HepG2 (cell line): ENCODE results near the gene TMEM59.

Source experiments
- FLYWCH1 ChIP-seq: sonication (generic); formaldehyde crosslinking; IDR thresholded peaks from 2 replicates; pipeline ENCODE4 v1.8.1; 2023; ENCODE audit warnings: mild to moderate bottlenecking, missing genetic modification reagents
- FOXP1 ChIP-seq, 2 experiments: fragments of 450-650 bp in 1 of 2; IDR thresholded peaks; 2 replicates each; pipeline ENCODE4 v1.6.1; 2017 to 2018; ENCODE audit warnings: antibody characterized with exemption in 1 of 2
- MAF1 ChIP-seq: sonication (generic); formaldehyde crosslinking; IDR thresholded peaks from 2 replicates; pipeline ENCODE4 v1.5.0; 2020; ENCODE audit warnings: missing genetic modification reagents, borderline replicate concordance
- POLR2A ChIP-seq, 2 experiments: IDR thresholded peaks; 2 replicates each; pipeline ENCODE4 v1.6.1; 2011; ENCODE audit warnings: low read depth in 2 of 2, low read length in 2 of 2, mild to moderate bottlenecking in 1 of 2, moderate library complexity in 1 of 2; ENCODE audit not compliant: insufficient read depth in 1 of 2
- TBP ChIP-seq: sonication (generic); formaldehyde crosslinking; IDR thresholded peaks from 2 replicates; pipeline ENCODE4 v1.5.0; 2020; ENCODE audit warnings: missing genetic modification reagents
- YEATS4 ChIP-seq: sonication (generic); formaldehyde crosslinking; IDR thresholded peaks from 2 replicates; pipeline ENCODE4 v1.4.0; 2020; ENCODE audit warnings: missing genetic modification reagents, borderline replicate concordance
- ZBTB33 ChIP-seq: sonication (generic); formaldehyde crosslinking; IDR thresholded peaks from 2 replicates; pipeline ENCODE4 v1.4.0; 2020; ENCODE audit warnings: missing genetic modification reagents
- ZNF3 ChIP-seq: IDR thresholded peaks from 2 replicates; pipeline ENCODE4 v1.7.0; 2017; ENCODE audit warnings: inconsistent platforms
- ZNF878 ChIP-seq: sonication (generic); formaldehyde crosslinking; IDR thresholded peaks from 2 replicates; pipeline ENCODE4 v1.8.1; 2023; ENCODE audit warnings: mild to moderate bottlenecking, missing genetic modification reagents, moderate library complexity
- TF ChIP-seq, protein P1 (sequence below): sonication (generic); formaldehyde crosslinking; IDR thresholded peaks from 2 replicates; pipeline ENCODE4 v1.5.1; 2020; ENCODE audit warnings: mild to moderate bottlenecking, missing genetic modification reagents, moderate library complexity

DNA sequence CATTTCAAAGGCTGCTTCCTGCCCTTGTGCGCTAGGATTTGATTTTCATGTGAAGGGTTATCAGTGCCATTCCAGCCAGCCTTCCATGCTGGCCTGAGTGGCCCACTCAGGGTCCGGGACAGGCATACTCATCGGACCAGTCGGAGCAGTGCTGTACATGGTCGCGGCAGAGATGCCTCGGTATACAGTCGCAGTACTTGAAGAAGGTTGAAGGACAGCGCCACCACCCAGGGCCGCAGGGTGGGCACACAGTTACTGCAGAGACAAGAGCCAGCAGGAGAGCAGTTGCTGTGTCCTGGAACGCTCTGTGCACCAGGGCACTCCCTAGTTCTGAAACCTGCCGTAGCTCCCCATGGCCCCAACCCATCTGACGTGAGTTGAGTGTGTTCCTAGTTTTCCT lies 44.1 kb downstream of the TMEM59 start:
- TF ChIP-seq YEATS4 (no peak), ZNF3 (CRISPR knock-in tag) (no peak), POLR2A (IDR thresholded peaks at IDR 0.05; ENCODE audit: insufficient read depth in 1 of 2, low read depth in 2 of 2, low read length in 2 of 2) (no peak), ZBTB33 (CRISPR knock-in tag) (no peak), FOXP1 (IDR thresholded peaks at IDR 0.05) (no peak), FOXP1 (CRISPR knock-in tag; IDR thresholded peaks at IDR 0.05) (no peak), MAF1 (CRISPR knock-in tag) (no peak), ZNF878 (no peak), TBP (no peak), FLYWCH1 (no peak)
- TF ChIP-seq, protein P1, sequence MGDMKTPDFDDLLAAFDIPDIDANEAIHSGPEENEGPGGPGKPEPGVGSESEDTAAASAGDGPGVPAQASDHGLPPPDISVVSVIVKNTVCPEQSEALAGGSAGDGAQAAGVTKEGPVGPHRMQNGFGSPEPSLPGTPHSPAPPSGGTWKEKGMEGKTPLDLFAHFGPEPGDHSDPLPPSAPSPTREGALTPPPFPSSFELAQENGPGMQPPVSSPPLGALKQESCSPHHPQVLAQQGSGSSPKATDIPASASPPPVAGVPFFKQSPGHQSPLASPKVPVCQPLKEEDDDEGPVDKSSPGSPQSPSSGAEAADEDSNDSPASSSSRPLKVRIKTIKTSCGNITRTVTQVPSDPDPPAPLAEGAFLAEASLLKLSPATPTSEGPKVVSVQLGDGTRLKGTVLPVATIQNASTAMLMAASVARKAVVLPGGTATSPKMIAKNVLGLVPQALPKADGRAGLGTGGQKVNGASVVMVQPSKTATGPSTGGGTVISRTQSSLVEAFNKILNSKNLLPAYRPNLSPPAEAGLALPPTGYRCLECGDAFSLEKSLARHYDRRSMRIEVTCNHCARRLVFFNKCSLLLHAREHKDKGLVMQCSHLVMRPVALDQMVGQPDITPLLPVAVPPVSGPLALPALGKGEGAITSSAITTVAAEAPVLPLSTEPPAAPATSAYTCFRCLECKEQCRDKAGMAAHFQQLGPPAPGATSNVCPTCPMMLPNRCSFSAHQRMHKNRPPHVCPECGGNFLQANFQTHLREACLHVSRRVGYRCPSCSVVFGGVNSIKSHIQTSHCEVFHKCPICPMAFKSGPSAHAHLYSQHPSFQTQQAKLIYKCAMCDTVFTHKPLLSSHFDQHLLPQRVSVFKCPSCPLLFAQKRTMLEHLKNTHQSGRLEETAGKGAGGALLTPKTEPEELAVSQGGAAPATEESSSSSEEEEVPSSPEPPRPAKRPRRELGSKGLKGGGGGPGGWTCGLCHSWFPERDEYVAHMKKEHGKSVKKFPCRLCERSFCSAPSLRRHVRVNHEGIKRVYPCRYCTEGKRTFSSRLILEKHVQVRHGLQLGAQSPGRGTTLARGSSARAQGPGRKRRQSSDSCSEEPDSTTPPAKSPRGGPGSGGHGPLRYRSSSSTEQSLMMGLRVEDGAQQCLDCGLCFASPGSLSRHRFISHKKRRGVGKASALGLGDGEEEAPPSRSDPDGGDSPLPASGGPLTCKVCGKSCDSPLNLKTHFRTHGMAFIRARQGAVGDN, result no peak
